Glutamatergic neuron (in vitro differentiated cells): ENCODE measurements around the gene POMGNT2. TPM values are rescaled to one million over a fixed set of nuclear protein-coding genes. Genes with fewer than 3 reads are reported as not detected.

ENCODE experiments used
- DNase-seq: peaks from one replicate; pipeline ENCODE4 v3.0.0; 2022
- H3K27ac Mint-ChIP-seq: one replicate; pipeline ENCODE4 v1.8.0; 2020; ENCODE audit warnings: mild to moderate bottlenecking, mixed read lengths, inconsistent platforms; ENCODE audit not compliant: unreplicated experiment
- H3K27me3 Mint-ChIP-seq: one replicate; pipeline ENCODE4 v1.8.0; 2020; ENCODE audit warnings: mild to moderate bottlenecking, moderate library complexity, mixed read lengths, inconsistent platforms; ENCODE audit not compliant: unreplicated experiment
- H3K36me3 Mint-ChIP-seq: one replicate; pipeline ENCODE4 v1.8.0; 2020; ENCODE audit warnings: mild to moderate bottlenecking, mixed read lengths, inconsistent platforms; ENCODE audit not compliant: unreplicated experiment
- H3K4me1 Mint-ChIP-seq: one replicate; pipeline ENCODE4 v1.8.0; 2020; ENCODE audit warnings: mild to moderate bottlenecking, low read depth, mixed read lengths, inconsistent platforms; ENCODE audit not compliant: unreplicated experiment
- H3K4me3 Mint-ChIP-seq: one replicate; pipeline ENCODE4 v1.8.0; 2020; ENCODE audit warnings: mild to moderate bottlenecking, mixed read lengths, inconsistent platforms; ENCODE audit not compliant: unreplicated experiment
- H3K9me3 Mint-ChIP-seq: one replicate; pipeline ENCODE4 v1.8.0; 2020; ENCODE audit warnings: mild to moderate bottlenecking, moderate library complexity, mixed read lengths, inconsistent platforms; ENCODE audit not compliant: unreplicated experiment
- total RNA-seq: library from RNA; stranded (reverse); fragmentation: NEBNext Ultra II Directional; extraction: Animal tissue kit (Norgen Biotek cat#: 25700); gene quantifications from one replicate; pipeline ENCODE4 v1.2.1, GENCODE V29; 2021; ENCODE audit not compliant: unreplicated experiment
- TF ChIP-seq, protein P1 (sequence below): fragments of 200-600 bp; sonication (generic); IDR thresholded peaks from one replicate; pipeline ENCODE4 v1.5.0; 2021; ENCODE audit not compliant: partially characterized antibody, unreplicated experiment

Gene POMGNT2
- total RNA-seq, 1 donor from 2014 or later, result 31.1 TPM

DNA sequence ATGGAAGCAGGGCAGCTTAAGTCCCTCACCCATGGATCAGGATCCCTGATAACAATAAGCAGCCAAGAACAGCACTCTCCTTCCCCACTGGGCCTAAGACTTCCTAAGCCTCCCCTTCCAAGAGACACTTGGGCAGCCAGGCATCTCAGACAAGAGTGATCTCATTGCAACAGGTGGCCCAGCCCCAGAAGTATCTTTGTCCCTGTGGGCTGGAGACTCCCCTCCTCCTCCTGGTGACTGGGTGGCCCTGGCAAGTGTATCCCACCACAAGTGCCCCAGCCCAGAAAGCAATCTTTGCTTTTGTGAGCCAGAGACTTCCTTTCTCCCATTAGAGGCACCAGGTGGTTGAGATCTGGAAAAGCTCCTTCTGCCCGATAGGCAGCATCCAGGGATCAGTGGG is 40.7 kb upstream of the POMGNT2 start:
- TF ChIP-seq, protein P1, sequence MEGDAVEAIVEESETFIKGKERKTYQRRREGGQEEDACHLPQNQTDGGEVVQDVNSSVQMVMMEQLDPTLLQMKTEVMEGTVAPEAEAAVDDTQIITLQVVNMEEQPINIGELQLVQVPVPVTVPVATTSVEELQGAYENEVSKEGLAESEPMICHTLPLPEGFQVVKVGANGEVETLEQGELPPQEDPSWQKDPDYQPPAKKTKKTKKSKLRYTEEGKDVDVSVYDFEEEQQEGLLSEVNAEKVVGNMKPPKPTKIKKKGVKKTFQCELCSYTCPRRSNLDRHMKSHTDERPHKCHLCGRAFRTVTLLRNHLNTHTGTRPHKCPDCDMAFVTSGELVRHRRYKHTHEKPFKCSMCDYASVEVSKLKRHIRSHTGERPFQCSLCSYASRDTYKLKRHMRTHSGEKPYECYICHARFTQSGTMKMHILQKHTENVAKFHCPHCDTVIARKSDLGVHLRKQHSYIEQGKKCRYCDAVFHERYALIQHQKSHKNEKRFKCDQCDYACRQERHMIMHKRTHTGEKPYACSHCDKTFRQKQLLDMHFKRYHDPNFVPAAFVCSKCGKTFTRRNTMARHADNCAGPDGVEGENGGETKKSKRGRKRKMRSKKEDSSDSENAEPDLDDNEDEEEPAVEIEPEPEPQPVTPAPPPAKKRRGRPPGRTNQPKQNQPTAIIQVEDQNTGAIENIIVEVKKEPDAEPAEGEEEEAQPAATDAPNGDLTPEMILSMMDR, result no peak
- H3K36me3 Mint-ChIP-seq, result no peaks in the 10 kb centered on the region
- no peaks in the 10 kb centered on the region for H3K4me1 Mint-ChIP-seq

DNA sequence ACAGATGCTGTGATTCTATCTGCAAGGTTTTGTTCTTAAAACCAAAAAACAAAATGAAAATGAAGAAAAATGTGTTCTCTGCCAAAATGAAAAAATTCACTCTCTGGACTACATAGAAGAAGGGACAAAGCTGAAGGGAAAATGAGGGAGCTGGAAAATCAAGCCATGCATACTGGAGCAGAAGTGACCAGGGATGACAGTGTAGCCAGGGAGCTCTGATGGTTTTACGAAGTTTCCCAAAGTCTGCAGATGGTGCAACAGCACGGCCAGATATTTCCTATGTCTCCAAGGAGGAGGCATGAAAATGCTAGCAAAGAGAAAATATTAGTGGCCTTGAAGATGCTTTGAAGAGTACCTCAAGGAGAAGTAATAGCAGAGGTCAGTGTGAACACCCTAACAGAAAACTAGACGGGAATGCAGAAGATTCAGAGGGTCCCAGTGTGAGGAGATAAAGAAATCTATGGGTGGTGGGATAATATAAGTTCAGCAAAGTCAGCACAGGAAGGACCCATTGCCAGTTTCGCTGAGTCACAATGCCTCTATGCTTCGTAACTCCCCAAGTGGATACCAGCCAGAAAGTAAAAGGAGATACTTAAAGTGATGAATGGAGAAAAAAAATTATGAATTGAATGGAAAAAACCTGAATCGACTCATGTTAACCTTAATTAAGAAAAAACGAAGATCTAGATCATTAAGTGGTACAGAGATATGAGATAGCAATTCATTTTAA is 39.0 kb upstream of the POMGNT2 start:
- no peaks in the 10 kb centered on the region for H3K4me1 Mint-ChIP-seq
- no peaks in the 10 kb centered on the region for H3K36me3 Mint-ChIP-seq
- H3K9me3 Mint-ChIP-seq, result no peaks in the 10 kb centered on the region
- DNase-seq, result no peak
- TF ChIP-seq, protein P1, result no peak
- no peak overlapping the region for H3K4me3 Mint-ChIP-seq
- H3K27me3 Mint-ChIP-seq, result no peaks in the 10 kb centered on the region
- H3K27ac Mint-ChIP-seq, result no peak overlapping the region

More for the DNA sequence above, 40.7 kb upstream of the POMGNT2 start:
- no peaks in the 10 kb centered on the region for H3K9me3 Mint-ChIP-seq
- no peaks in the 10 kb centered on the region for H3K27me3 Mint-ChIP-seq
- DNase-seq, result no peak
- H3K27ac Mint-ChIP-seq, result no peak overlapping the region
- H3K4me3 Mint-ChIP-seq, result no peak overlapping the region

DNA sequence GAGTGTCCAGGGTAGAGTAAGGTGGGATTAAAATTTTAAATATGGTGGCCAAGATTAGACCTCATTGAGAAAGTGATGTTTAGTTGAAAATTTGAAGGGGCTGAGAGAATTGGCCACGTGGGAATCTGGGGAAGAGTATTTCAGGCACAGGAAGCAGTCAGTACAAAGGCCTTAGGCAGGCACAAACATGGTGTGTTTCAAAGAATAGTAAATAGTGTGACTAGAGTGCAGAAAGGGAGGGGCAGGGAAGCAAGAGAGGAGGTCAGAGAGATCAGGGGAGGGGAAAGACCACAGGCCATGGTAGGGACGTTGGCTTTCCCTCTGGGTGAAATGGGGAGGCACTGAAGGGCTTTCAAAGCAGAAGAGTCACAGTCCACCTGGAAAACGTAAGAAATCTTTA is 36.6 kb upstream of the POMGNT2 start:
- no peaks in the 10 kb centered on the region for H3K4me1 Mint-ChIP-seq
- H3K36me3 Mint-ChIP-seq, result no peaks in the 10 kb centered on the region
- TF ChIP-seq, protein P1, result no peak
- no peaks in the 10 kb centered on the region for H3K27me3 Mint-ChIP-seq
- no peak overlapping the region for H3K4me3 Mint-ChIP-seq
- no peak overlapping the region for H3K27ac Mint-ChIP-seq
- no peak for DNase-seq
- H3K9me3 Mint-ChIP-seq, result peaks cover 3% of the 10 kb centered on the region

DNA sequence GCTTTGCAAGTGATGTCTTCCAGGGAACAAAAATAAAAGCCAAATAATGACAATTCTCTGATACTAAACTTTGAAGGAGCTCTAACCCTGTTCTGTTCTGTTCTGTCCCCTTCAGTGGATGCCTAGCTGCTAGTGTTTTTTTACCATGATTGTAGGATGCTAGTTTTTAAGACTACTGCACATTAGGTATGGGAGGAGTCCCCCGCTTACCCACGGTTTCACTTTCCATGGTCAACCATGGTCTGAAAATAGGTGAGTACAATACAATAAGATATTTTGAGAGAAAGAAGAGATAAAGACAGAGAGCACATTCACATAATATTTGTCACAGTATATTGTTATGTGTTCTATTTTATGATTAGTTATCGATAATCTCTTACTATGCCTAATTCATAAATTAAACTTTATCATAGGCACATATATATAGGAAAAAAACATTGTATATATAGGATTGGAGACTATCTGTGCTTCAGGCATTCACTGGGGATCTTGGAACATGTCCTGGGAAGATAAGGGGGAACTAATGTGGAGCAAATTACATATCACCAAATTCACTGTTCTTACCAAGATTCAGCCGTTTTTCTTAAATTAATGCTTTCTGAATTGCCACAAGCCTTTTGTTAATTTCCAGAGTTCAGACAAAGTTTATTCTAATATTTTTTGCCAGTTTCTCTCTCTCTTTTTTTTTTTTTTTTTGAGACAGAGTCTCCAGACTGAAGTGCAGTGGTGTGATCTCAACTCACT is 32.8 kb upstream of the POMGNT2 start:
- no peaks in the 10 kb centered on the region for H3K27me3 Mint-ChIP-seq
- peaks cover 6% of the 10 kb centered on the region for H3K36me3 Mint-ChIP-seq
- no peak overlapping the region for H3K27ac Mint-ChIP-seq
- TF ChIP-seq, protein P1, result no peak
- no peaks in the 10 kb centered on the region for H3K4me1 Mint-ChIP-seq
- no peak overlapping the region for H3K4me3 Mint-ChIP-seq
- DNase-seq, result no peak
- H3K9me3 Mint-ChIP-seq, result peaks cover 3% of the 10 kb centered on the region
